Keratinocyte (primary cell): Measurements from ENCODE around the gene PLCL1.

Experiments
- EZH2 ChIP-seq: IDR thresholded peaks from one replicate; pipeline ENCODE4 v1.6.1; 2012; ENCODE audit warnings: inconsistent platforms, mild to moderate bottlenecking, low read length, moderate library complexity
- TF ChIP-seq, protein P1 (sequence below), 3 experiments: IDR thresholded peaks in 1 of 3; conservative IDR thresholded peaks in 1 of 3; optimal IDR thresholded peaks in 1 of 3; 2 replicates in 2 of 3; 3 replicates in 1 of 3; pipeline versions ENCODE3 to v1.5.1; 2011; ENCODE audit warnings: low read length in 3 of 3, mild to moderate bottlenecking in 3 of 3, moderate library complexity in 2 of 3, control low read depth in 1 of 3, inconsistent platforms in 1 of 3; ENCODE audit not compliant: insufficient read depth in 2 of 3; ENCODE audit errors: extremely low read depth in 1 of 3

DNA sequence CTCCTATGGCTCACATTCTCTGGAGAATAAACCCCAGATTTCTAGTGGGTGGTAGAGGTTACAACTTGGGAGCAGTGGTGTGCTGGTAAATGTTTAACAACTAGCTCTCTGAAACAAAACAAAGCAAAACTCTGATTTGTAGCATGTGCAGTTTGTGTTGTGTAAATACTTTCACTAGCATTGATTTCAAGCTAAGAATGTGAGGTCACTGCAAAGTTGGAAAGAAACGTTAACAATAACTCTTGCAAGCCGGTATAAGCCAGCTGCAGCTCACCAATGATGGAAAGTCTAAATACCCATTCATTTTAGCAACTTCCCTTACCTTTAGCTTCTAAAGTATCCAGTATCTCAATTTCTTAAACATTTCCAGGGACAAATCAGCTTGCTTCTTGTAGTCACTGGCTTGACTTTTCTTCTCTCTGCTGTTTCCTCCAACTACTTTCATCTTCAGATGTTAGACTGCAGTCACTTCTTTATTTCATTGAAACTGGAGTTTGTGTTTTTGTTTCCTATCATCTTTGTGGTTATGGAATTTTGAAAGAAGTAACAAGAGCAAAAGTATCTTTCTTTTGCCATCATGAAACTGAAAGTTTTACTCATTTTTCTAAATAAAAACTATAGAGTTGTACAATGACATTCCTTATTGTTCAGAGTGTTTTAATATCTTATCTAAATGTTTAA lies 140.2 kb downstream of the PLCL1 start:
- TF ChIP-seq, protein P1, sequence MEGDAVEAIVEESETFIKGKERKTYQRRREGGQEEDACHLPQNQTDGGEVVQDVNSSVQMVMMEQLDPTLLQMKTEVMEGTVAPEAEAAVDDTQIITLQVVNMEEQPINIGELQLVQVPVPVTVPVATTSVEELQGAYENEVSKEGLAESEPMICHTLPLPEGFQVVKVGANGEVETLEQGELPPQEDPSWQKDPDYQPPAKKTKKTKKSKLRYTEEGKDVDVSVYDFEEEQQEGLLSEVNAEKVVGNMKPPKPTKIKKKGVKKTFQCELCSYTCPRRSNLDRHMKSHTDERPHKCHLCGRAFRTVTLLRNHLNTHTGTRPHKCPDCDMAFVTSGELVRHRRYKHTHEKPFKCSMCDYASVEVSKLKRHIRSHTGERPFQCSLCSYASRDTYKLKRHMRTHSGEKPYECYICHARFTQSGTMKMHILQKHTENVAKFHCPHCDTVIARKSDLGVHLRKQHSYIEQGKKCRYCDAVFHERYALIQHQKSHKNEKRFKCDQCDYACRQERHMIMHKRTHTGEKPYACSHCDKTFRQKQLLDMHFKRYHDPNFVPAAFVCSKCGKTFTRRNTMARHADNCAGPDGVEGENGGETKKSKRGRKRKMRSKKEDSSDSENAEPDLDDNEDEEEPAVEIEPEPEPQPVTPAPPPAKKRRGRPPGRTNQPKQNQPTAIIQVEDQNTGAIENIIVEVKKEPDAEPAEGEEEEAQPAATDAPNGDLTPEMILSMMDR (optimal IDR thresholded peaks at IDR 0.05 in 1 of 3, IDR thresholded peaks at IDR 0.05 in 1 of 3, conservative IDR thresholded peaks at IDR 0.05 in 1 of 3; ENCODE audit: extremely low read depth in 1 of 3, insufficient read depth in 2 of 3, low read length in 3 of 3), result no peak
- TF ChIP-seq EZH2, result no peak
